ENCODE results near the gene EMC9.

DNA sequence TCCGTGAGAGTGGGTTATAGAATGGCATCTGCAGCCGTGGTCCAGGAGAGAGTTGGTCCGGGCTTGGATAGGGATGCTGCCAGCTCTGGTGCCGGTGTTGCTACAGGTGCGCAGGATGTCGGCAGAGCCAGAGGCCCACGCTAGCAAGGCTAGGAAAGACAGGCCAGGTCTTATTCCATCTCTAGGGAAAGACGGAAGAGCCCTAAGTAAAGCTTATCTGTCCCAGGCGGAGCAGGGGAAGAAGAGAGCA lies 5.9 kb downstream of the EMC9 start:
- TF ChIP-seq, protein P1, sequence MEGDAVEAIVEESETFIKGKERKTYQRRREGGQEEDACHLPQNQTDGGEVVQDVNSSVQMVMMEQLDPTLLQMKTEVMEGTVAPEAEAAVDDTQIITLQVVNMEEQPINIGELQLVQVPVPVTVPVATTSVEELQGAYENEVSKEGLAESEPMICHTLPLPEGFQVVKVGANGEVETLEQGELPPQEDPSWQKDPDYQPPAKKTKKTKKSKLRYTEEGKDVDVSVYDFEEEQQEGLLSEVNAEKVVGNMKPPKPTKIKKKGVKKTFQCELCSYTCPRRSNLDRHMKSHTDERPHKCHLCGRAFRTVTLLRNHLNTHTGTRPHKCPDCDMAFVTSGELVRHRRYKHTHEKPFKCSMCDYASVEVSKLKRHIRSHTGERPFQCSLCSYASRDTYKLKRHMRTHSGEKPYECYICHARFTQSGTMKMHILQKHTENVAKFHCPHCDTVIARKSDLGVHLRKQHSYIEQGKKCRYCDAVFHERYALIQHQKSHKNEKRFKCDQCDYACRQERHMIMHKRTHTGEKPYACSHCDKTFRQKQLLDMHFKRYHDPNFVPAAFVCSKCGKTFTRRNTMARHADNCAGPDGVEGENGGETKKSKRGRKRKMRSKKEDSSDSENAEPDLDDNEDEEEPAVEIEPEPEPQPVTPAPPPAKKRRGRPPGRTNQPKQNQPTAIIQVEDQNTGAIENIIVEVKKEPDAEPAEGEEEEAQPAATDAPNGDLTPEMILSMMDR (IDR thresholded peaks at IDR 0.05) = peak in 1 of 6 experiments; percentile 1
- TF ChIP-seq POLR2A (IDR thresholded peaks at IDR 0.05) = no peak
